IPS DF 6.9 (cell line): ENCODE data around the gene PIP5K1C.
"Not testable (repeated sequence)": the region's sequence is repeated elsewhere in the genome, so short reads cannot be mapped to it uniquely, and the experiment has no call there.

ENCODE experiments used
- DNase-seq: peaks from one replicate; pipeline ENCODE4 v3.0.0-alpha.2; 2013; ENCODE audit warnings: low read depth, low spot score
- H3K27ac ChIP-seq: one replicate; pipeline ENCODE4 v1.5.1; 2013; ENCODE audit warnings: low read length, control low read depth
- H3K27me3 ChIP-seq: 2 replicates; pipeline ENCODE4 v1.6.1; 2013; ENCODE audit warnings: mild to moderate bottlenecking, low read length; ENCODE audit not compliant: control insufficient read depth, insufficient read depth
- H3K36me3 ChIP-seq: 2 replicates; pipeline ENCODE4 v1.6.1; 2013; ENCODE audit warnings: low read length; ENCODE audit not compliant: control insufficient read depth, insufficient read depth
- H3K4me1 ChIP-seq: 2 replicates; pipeline ENCODE4 v1.6.1; 2013; ENCODE audit warnings: low read length; ENCODE audit not compliant: control insufficient read depth, insufficient read depth
- H3K4me3 ChIP-seq: 2 replicates; pipeline ENCODE4 v1.5.1; 2013; ENCODE audit warnings: mild to moderate bottlenecking, low read length
- H3K9me3 ChIP-seq: 2 replicates; pipeline ENCODE4 v1.6.1; 2013; ENCODE audit warnings: low read length, inconsistent platforms; ENCODE audit not compliant: control insufficient read depth, insufficient read depth
- WGBS: extraction: QIAGEN DNeasy Blood & Tissue Kit; methylation state at CpG from one replicate; pipeline ENCODE4 v1.1.7; 2013; ENCODE audit warnings: mixed read lengths, missing lambda C conversion rate; ENCODE audit not compliant: insufficient read length, insufficient coverage; 5-methylcytosine and 5-hydroxymethylcytosine counted together

The PIP5K1C gene

DNA sequence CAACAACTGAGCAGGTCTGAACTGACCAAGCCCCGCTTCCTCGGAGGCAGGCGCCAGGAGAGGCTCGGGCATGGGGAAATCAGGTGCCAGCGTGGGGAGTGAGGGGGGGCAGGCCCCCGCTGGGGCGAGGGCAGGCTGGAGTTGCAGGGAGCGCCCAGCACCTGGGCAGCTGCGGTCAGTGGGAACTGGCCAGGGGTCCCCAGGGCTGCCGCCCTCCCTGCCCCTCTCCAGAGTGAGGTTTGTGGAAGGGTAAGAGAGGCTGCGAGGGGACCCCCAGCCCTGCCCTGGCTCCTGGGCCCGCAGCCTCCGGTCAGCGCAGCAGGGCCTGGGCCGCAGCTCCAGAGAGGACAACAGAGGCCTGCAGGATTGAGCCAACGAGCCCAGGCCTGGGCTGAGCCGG, 32.5 kb downstream of the PIP5K1C start:
- no peak for DNase-seq
- peaks cover 2% of the 10 kb centered on the region; the same call in 1 of the 2 replicates for H3K4me1 ChIP-seq
- WGBS = no CpG with 5 or more reads among the region's 17 CpGs
- H3K27me3 ChIP-seq = no peaks in the 10 kb centered on the region
- peaks cover 16% of the 10 kb centered on the region for H3K36me3 ChIP-seq
- no peaks in the 10 kb centered on the region for H3K9me3 ChIP-seq
- H3K27ac ChIP-seq = no peak overlapping the region
- no peak overlapping the region for H3K4me3 ChIP-seq

GRCh38 chr19:3667037-3667638, 33.1 kb downstream of the PIP5K1C start:
- peaks cover under 1% of the 10 kb centered on the region; the same call in 1 of the 2 replicates for H3K4me1 ChIP-seq
- peaks cover 16% of the 10 kb centered on the region for H3K36me3 ChIP-seq
- no peak overlapping the region for H3K4me3 ChIP-seq
- no peak for DNase-seq
- H3K27me3 ChIP-seq = no peaks in the 10 kb centered on the region
- no peak overlapping the region for H3K27ac ChIP-seq
- no CpG with 5 or more reads among the region's 18 CpGs for WGBS
- no peaks in the 10 kb centered on the region for H3K9me3 ChIP-seq

DNA sequence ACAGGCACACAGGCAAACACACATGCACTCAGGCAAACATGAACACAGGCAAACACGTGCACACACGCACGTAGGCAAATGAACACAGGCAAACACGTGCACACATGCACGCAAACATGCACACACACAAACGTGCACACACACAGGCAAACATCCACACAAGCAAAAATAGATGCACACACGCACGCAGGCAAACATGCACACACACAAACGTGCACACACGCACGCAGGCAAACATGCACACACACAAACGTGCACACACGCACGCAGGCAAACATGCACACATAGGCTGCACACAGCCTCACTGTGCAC, 33.8 kb downstream of the PIP5K1C start:
- not testable (repeated sequence) for DNase-seq, H3K27ac ChIP-seq, H3K27me3 ChIP-seq, H3K9me3 ChIP-seq, H3K4me3 ChIP-seq, H3K4me1 ChIP-seq
- peaks cover 16% of the 10 kb centered on the region for H3K36me3 ChIP-seq
- no CpG with 5 or more reads among the region's 14 CpGs for WGBS

- DNase-seq = no peak
- WGBS = no CpG with 5 or more reads among the region's 40 CpGs
- H3K27ac ChIP-seq = no peak overlapping the region
- H3K27me3 ChIP-seq = no peaks in the 10 kb centered on the region
- no peak overlapping the region for H3K4me3 ChIP-seq
- no peaks in the 10 kb centered on the region for H3K9me3 ChIP-seq
- peaks cover 16% of the 10 kb centered on the region for H3K36me3 ChIP-seq
- H3K4me1 ChIP-seq = no peaks in the 10 kb centered on the region
These were observed 34.4 kb downstream of the PIP5K1C start for GRCh38 chr19:3665681-3666544.

DNA sequence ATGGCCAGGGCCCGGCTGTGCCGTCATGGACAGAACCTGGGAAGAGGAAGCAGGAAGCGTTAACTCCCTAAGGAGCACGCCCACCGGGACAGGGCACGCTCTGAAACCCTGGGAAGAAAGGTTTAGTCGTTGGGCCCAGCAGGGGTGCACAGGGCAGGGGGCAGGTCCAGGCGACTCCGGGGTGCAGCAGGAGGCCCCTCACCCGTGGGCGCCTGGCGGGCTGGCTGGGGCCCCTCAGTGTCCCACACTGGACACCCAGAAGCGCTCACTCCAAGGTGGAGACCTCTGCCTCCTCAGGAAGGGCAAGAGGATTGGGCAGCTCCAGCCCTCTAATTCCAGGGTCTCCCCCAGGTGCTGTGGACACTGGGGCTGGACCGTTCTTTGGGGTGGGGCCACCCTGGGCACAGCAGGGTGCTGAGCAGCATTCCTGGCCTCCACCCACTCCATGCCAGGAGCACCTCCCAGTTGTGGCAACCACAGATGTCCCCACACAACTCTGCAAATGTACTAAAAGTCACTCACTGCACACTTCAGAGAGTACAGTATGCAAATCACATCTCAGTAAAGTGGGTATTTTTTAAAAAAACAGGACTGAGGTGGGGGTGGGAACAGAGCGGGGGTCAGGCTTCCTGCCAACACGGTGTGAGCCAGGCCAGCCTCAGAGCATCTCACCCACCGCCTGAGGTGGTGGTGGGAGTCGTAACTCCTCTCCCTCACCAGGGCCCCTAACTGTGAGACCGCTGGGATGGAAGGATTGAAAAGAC, 35.2 kb downstream of the PIP5K1C start:
- Histone ChIP-seq H3K27ac (no peak overlapping the region), H3K36me3 (peaks cover 16% of the 10 kb centered on the region), H3K4me3 (no peak overlapping the region), H3K4me1 (no peaks in the 10 kb centered on the region), H3K9me3 (no peaks in the 10 kb centered on the region), H3K27me3 (no peaks in the 10 kb centered on the region)
- no CpG with 5 or more reads among the region's 19 CpGs for WGBS
- DNase-seq = no peak

DNA sequence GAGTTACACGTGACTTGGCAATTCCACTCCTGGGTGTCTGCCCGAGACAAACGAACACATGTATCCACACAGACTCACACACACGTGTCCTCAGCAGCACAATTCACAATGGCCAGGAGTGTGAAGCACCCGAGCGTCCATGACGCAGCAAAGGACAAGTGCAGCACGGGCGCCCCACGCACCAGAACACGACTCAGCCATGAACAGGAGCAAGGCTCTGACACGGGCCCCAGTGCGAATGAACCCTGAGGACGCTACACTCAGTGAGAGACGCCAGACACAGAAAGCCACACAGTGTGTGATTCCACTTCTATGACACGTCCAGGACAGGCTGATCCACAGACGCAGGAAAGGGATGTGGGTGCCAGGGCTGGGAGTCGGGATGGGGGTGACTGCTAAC, 36.4 kb downstream of the PIP5K1C start:
- DNase-seq = no peak
- Histone ChIP-seq H3K9me3 (no peaks in the 10 kb centered on the region), H3K36me3 (peaks cover 16% of the 10 kb centered on the region), H3K4me1 (no peaks in the 10 kb centered on the region), H3K27me3 (no peaks in the 10 kb centered on the region), H3K4me3 (no peak overlapping the region), H3K27ac (no peak overlapping the region)
- no CpG with 5 or more reads among the region's 18 CpGs for WGBS

DNA sequence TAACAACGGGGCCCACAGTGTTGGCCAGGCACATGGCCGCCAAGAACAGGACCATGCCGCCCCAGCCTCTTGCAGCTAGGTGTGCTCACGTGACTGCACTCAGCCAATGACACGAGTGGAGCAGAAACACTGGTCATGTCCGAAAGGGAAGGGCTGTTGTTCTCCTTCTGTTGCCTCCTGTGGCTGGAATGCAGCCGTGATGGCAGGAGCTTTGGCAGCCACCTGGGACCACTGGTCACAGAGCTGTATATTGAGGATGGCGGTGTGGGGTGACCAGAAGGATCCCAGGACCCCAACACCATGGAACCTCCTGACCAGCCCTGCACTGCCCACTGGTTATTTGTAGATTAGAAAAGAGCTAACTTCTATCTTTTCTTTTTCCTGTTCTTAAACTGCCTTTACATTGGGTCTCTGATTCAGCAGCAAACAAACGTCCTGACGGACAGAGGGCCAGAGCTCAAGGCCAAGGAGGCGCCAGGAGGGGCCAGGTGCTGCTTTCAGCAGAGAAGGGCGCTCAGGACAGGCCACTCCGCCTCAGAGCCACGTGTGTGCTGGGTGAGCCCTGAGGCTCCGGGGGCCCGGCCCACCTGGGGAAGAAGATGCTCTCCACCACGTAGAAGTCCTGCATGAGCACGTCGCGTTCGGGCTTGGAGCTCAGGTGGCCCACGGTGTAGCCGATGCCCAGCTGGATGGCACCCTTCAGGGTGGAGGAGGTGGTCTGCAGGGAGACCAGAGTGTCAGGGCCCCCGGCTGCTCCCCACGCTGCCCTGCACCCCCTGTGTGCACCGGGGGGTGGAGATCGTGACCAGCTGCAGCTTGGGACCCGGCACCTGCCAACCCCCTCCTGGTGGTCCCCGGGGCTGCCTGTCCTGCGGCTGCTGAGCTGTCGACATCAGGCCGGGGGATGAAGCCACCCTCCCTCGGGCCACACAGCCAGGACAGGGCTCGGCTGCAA, 38.7 kb downstream of the PIP5K1C start:
- H3K4me3 ChIP-seq = no peak overlapping the region
- H3K36me3 ChIP-seq = peaks cover 20% of the 10 kb centered on the region
- no peaks in the 10 kb centered on the region for H3K4me1 ChIP-seq
- no CpG with 5 or more reads among the region's 34 CpGs for WGBS
- H3K27me3 ChIP-seq = no peaks in the 10 kb centered on the region
- H3K27ac ChIP-seq = no peak overlapping the region
- no peaks in the 10 kb centered on the region for H3K9me3 ChIP-seq
- no peak for DNase-seq

GRCh38 chr19:3660493-3661219, 39.6 kb downstream of the PIP5K1C start:
- no peaks in the 10 kb centered on the region for H3K9me3 ChIP-seq
- peaks cover 21% of the 10 kb centered on the region for H3K36me3 ChIP-seq
- no peaks in the 10 kb centered on the region for H3K4me1 ChIP-seq
- WGBS = no CpG with 5 or more reads among the region's 23 CpGs
- no peak overlapping the region for H3K4me3 ChIP-seq
- H3K27me3 ChIP-seq = no peaks in the 10 kb centered on the region
- no peak overlapping the region for H3K27ac ChIP-seq
- no peak for DNase-seq

DNA sequence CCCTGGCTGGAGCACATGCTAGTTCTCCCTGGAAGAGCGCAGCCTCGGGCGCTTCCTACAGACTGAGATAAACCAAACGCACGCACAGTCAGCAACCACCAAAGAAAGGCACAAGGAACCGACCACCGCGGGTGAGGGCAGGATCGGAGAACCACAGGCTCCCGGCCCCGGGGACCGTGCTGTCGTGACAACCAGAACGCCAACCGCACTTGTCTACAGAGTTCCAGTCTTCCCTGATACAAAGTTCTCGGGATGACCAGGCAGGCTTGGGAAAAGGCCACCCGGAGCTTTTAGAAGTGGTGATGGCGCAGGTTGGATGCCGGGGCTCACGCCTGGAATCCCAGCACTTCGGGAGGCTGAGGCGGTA, 40.5 kb downstream of the PIP5K1C start:
- no CpG with 5 or more reads among the region's 22 CpGs for WGBS
- Histone ChIP-seq H3K4me3 (no peak overlapping the region), H3K36me3 (peaks cover 21% of the 10 kb centered on the region), H3K27ac (no peak overlapping the region), H3K27me3 (no peaks in the 10 kb centered on the region), H3K4me1 (no peaks in the 10 kb centered on the region), H3K9me3 (no peaks in the 10 kb centered on the region)
- DNase-seq = no peak
